Right lobe of liver (tissue), 4 donors: ENCODE measurements around the gene MYH6.

Source experiments
- CTCF ChIP-seq, 4 donors: fragments of 200-600 bp in 3 of 4; fragments of 450-650 bp in 1 of 4; IDR thresholded peaks; one replicate each; pipeline versions ENCODE4 v1.5.1 to v1.8.0; 2016 to 2022; ENCODE audit warnings: antibody characterized with exemption in 4 of 4, mild to moderate bottlenecking in 2 of 4
- POLR2A ChIP-seq: fragments of 450-650 bp; IDR thresholded peaks from one replicate; pipeline ENCODE4 v1.6.1; 2017; ENCODE audit warnings: antibody characterized with exemption, mild to moderate bottlenecking
- donor health status: DM: no; HTN: no; CAD: no.
- donor health status: DM: no; HTN: no; CAD: no.
- donor health status: DM: no; HTN: yes; CAD: no.

DNA sequence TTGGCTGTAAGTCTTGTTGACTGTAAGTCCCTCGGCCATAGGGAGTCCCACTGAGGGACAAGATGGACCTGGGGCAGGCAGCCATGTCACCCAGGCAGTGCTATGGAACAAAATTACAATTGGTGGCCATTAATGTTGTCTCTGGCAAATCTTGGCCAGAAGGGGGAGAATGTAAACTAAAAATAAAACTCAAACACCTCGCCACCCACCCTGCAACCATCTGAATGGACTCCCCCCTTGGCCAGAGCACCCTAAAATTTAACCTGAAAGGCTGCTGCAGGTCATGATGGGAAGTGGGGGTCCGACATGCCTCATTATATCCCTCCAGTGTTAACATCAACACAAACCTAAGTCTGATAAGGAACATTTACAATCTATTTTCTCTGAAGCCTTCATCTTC lies 63.6 kb downstream of the MYH6 start:
- TF ChIP-seq POLR2A (no peak), CTCF (IDR thresholded peaks at IDR 0.05) (no peak)
